ENCODE data around the gene TNC.

Gene TNC

GRCh38 chr9:114972510-114973136 is 145.3 kb downstream of the TNC start:
- ChIA-PET POLR2A (no interaction called here), CTCF (interaction anchor here (1.2 to 1.6 kb wide), 2 partner anchors 235 to 292 kb away, joined by 3 read pairs; no protein-coding TSS in a partner anchor)
- no peak for TF ChIP-seq CTCF (IDR thresholded peaks at IDR 0.05; ENCODE audit: control extremely low read depth, extremely low read depth, low read depth, missing control alignments)
- DNase-seq (ENCODE audit: extremely low spot score) = no peak
